HG03575 (cell line): ENCODE measurements around the gene DISC1.
"Not testable (repeated sequence)": the region's sequence is repeated elsewhere in the genome, so short reads cannot be mapped to it uniquely, and the experiment has no call there.

Source experiments
- ATAC-seq: cut with Tn5 transposase; IDR thresholded peaks from one replicate; pipeline ENCODE4 v1.9.1; 2021; ENCODE audit not compliant: unreplicated experiment, insufficient number of reproducible peaks, low FRiP score; ENCODE audit errors: extremely low read depth

Gene DISC1

GRCh38 chr1:231952154-231952553, 325.6 kb downstream of the DISC1 start:
- ATAC-seq: no peak

GRCh38 chr1:231953660-231954059, 327.1 kb downstream of the DISC1 start:
- ATAC-seq: no peak

- no peak for ATAC-seq
Measured at GRCh38 chr1:231954751-231955150, 328.2 kb downstream of the DISC1 start.

- no peak for ATAC-seq
Measured at GRCh38 chr1:231957359-231957758, 330.8 kb downstream of the DISC1 start.

DNA sequence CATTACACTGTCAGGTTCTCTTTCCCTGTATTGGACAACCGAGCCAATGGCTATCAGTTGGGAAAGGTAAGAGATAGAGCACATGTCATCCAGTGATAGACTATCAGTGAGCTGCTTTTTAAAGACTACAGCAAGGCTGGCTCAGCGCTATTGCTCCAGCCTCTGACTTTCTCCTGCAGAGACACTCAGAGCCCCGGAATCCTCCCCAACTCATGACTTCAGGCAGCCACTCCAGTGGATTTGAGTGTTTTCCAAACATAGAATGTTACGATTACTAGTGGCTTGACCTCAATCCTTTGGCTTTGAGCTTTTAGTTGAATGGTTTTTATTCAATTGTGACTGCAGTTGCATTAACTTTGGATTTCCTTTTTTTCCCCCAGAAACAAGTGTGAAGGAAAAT, 331.9 kb downstream of the DISC1 start:
- ATAC-seq: no peak

GRCh38 chr1:231959225-231959884, 332.8 kb downstream of the DISC1 start:
- ATAC-seq: no peak

- not testable (repeated sequence) for ATAC-seq
Measured at GRCh38 chr1:231961801-231962200, 335.2 kb downstream of the DISC1 start.

GRCh38 chr1:231962636-231963035, 336.0 kb downstream of the DISC1 start:
- ATAC-seq: no peak

DNA sequence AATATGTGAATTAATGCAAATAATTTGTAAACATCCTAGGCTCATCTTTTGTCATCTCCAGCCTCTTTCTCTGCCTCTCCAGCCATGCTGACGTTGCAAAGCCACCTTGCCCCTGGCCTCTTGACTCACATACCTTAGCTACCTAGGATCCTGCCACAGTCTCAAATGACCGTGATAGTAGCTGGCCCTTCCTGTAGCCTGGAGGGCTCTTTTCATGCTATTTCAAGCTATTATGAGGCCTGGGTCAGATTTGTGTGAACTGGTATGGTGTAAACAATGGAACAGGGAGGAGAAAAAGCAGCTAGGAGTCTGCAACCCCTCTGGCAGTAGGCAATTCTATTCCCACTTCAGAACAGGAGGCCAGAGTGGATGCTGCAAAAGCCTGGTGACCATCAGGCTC, 337.7 kb downstream of the DISC1 start:
- no peak for ATAC-seq

- no peak for ATAC-seq
Measured at GRCh38 chr1:231964961-231965360, 338.4 kb downstream of the DISC1 start.

DNA sequence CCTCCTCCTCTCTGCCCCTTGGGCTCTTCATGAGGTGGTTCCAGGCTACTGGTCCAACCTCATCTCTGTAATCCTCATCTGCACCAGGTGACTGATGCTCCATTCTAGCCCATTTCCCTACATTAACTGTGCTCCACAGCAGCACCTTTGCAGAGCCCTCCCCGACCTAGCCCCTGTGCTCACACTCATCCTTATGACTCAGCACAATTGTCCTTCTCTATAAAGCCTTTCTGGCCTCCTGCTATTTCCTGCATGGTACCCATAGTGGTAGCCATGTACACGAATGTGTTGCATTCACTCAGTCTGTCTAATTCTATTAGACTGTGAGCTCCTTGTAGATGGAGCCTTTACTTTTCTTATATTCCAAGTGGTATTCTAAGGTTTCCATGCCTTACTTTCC, 339.0 kb downstream of the DISC1 start:
- ATAC-seq: no peak

DNA sequence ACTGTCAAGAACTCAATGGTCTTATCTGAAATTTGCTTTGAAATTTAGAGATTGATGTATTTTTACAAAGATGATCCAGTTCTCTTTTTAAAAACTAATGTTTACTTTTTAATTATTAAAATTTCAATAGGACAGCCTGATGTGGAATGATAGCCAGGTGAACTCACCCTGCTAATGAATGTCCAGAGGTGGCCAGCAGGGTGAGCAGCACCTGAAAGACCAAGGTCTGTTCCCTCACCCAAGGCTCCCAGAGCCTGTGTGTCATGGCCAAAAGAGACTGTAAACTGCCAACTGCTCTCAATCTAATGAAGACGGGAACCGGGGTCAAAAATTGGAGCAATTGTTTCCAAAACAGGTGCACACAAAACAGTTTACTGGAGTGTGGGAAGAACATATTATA, 340.4 kb downstream of the DISC1 start:
- ATAC-seq: no peak

DNA sequence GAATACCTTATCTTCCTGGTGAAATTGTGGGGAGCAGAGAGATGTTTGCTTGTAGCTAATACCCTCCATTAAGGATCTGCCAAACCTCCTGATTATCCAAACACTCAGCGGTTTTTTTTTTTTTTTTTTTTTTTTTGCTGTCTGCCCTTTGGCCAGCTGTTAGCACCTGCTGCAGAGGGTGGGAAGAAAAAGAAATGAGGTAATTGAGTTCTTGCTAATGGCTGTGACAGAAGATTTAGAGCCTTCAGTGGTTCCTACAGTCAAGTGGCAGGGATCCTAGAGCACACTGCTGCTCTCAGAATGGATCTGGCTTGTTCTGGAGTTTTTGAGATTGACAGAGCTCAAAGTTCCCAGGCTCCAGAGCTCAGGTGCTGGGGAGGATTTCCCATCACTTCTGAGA, 342.5 kb downstream of the DISC1 start:
- ATAC-seq: no peak

- not testable (repeated sequence) for ATAC-seq
Measured at GRCh38 chr1:231969761-231970160, 343.2 kb downstream of the DISC1 start.

GRCh38 chr1:231970684-231971083, 344.1 kb downstream of the DISC1 start:
- ATAC-seq: no peak

GRCh38 chr1:231971397-231972110, 345.0 kb downstream of the DISC1 start:
- no peak for ATAC-seq

DNA sequence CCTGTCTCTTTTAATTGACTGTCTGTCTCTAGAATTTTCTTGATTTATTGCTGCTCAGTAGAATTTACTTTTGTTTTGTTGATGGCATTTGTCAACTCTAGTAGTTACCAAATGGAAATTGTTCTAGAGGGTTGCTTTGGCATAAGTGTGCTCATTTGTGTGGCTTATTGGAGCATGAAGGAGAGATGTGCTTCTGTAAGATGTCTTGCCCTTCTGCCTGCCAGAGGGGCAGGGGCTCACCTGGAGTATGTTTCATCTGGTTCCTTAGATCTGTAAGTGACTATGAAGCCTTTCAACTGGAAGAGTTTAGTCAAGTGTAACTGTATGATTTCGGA, 345.5 kb downstream of the DISC1 start:
- ATAC-seq: no peak

GRCh38 chr1:231973830-231974229, 347.2 kb downstream of the DISC1 start:
- no peak for ATAC-seq

DNA sequence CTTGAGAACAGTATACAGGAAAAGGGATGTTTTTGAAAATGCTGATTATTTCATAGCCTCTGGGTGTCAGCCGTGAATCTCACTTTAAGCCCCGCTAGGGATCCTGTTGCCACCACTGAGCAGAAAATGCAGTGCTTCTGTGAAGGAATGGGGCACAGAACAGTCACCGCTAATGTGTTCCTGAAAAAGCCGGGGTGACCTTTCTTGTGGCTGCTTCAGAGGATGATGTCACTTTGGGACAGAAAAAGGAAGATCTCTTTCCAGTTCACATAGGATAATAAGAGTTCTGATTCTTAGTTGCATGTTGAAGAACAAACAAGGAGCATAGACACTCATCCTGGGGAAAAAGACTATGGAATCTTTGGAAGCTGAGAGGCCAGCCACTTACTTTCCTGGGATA, 349.6 kb downstream of the DISC1 start:
- ATAC-seq: no peak

DNA sequence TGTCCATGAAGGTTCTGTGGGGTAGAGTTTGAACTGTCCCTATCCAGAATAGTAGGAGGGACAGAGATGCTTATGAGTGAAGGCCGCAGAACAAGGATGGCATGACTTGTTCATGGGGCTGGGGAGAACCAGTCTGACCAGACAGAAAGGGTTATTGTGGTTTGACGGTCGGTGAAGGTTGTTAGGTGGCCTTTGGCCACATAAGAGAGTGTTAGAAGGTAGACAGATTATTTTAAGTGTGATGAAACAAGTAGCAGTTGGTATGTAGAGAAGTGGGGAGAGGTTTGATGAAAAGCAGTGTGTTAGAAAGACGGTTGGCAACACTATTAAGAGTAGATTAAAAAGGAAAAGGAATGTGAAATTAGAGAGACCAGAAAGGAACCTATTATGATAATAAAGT, 355.1 kb downstream of the DISC1 start:
- no peak for ATAC-seq
